GM23338 (cell line): Measurements from ENCODE around the gene ATP1A4. TPM values are rescaled to one million over a fixed set of nuclear protein-coding genes. Genes with fewer than 3 reads are reported as not detected.

Experiments used
- ATAC-seq: fragments of 200-7000 bp; cut with Tn5 transposase; 3 replicates; pipeline ENCODE4 v1.9.1; 2020
- DNase-seq: peaks from one replicate; pipeline ENCODE4 v3.0.0-alpha.2; 2015; ENCODE audit warnings: low spot score
- H2AFZ ChIP-seq: fragments of 200-600 bp; sonication (generic); 2 replicates; pipeline ENCODE4 v1.8.0; 2016; ENCODE audit warnings: antibody characterized with exemption, mild to moderate bottlenecking, moderate library complexity
- H3F3A ChIP-seq: fragments of 200-600 bp; sonication (generic); replicated peaks from 2 replicates; pipeline ENCODE4 v1.8.0; 2017; ENCODE audit warnings: antibody characterized with exemption, mixed run types, low read depth
- H3K27ac ChIP-seq: fragments of 200-600 bp; sonication (generic); 2 replicates; pipeline ENCODE4 v1.6.1; 2016; ENCODE audit warnings: low read depth
- H3K27me3 ChIP-seq: fragments of 200-600 bp; sonication (generic); 2 replicates; pipeline ENCODE4 v1.8.0; 2016; ENCODE audit warnings: mild to moderate bottlenecking, mixed run types, moderate library complexity; ENCODE audit not compliant: insufficient read depth
- H3K36me3 ChIP-seq: fragments of 200-600 bp; sonication (generic); 2 replicates; pipeline ENCODE4 v1.8.0; 2016; ENCODE audit warnings: mild to moderate bottlenecking; ENCODE audit not compliant: insufficient read depth
- H3K4me1 ChIP-seq: fragments of 200-600 bp; sonication (generic); 2 replicates; pipeline ENCODE4 v1.8.0; 2016; ENCODE audit warnings: mild to moderate bottlenecking, moderate library complexity; ENCODE audit not compliant: insufficient read depth
- H3K4me2 ChIP-seq: fragments of 200-600 bp; sonication (generic); 2 replicates; pipeline ENCODE4 v1.7.1; 2017; ENCODE audit warnings: mixed run types
- H3K4me3 ChIP-seq: fragments of 200-600 bp; sonication (generic); 2 replicates; pipeline ENCODE4 v1.6.1; 2016; ENCODE audit warnings: mixed run types
- H3K79me2 ChIP-seq: fragments of 200-600 bp; sonication (generic); replicated peaks from 2 replicates; pipeline ENCODE4 v1.8.0; 2017; ENCODE audit warnings: mild to moderate bottlenecking; ENCODE audit not compliant: insufficient read depth
- H3K9me2 ChIP-seq: fragments of 200-600 bp; sonication (generic); 2 replicates; pipeline ENCODE4 v1.8.0; 2017; ENCODE audit not compliant: insufficient read depth
- H4K20me1 ChIP-seq: fragments of 200-600 bp; sonication (generic); replicated peaks from 2 replicates; pipeline ENCODE4 v1.8.0; 2017; ENCODE audit warnings: mild to moderate bottlenecking; ENCODE audit not compliant: insufficient read depth
- H3K27ac Mint-ChIP-seq: 2 replicates; pipeline ENCODE4 v1.8.0; 2020; ENCODE audit warnings: inconsistent platforms, mild to moderate bottlenecking, moderate library complexity, mixed read lengths
- H3K27me3 Mint-ChIP-seq: 3 replicates; pipeline ENCODE4 v1.8.0; 2022; ENCODE audit warnings: low read depth, mild to moderate bottlenecking, moderate library complexity, mixed read lengths, inconsistent platforms; ENCODE audit not compliant: insufficient read depth, poor library complexity
- H3K36me3 Mint-ChIP-seq: 3 replicates; pipeline ENCODE4 v1.8.0; 2021; ENCODE audit warnings: low read depth, mild to moderate bottlenecking, inconsistent platforms, moderate library complexity, mixed read lengths
- H3K4me1 Mint-ChIP-seq: 3 replicates; pipeline ENCODE4 v1.8.0; 2020; ENCODE audit warnings: mild to moderate bottlenecking, inconsistent platforms, mixed read lengths
- H3K4me3 Mint-ChIP-seq: 3 replicates; pipeline ENCODE4 v1.8.0; 2021; ENCODE audit warnings: moderate library complexity, mild to moderate bottlenecking, inconsistent platforms, mixed read lengths
- H3K9me3 Mint-ChIP-seq: 3 replicates; pipeline ENCODE4 v1.8.0; 2020; ENCODE audit warnings: moderate library complexity, mild to moderate bottlenecking, inconsistent platforms, mixed read lengths
- CREB1 ChIP-seq: fragments of 250-450 bp; sonication (Bioruptor Pico); IDR thresholded peaks from 2 replicates; pipeline ENCODE4 v1.5.0; 2020; ENCODE audit warnings: low read depth, mild to moderate bottlenecking, moderate library complexity
- EZH2 ChIP-seq: fragments of 200-600 bp; sonication (generic); IDR thresholded peaks from one replicate; pipeline ENCODE4 v1.8.0; 2017; ENCODE audit warnings: antibody characterized with exemption, mild to moderate bottlenecking, low read depth; ENCODE audit not compliant: unreplicated experiment
- EZH2phosphoT487 ChIP-seq: fragments of 200-600 bp; sonication (generic); IDR thresholded peaks from one replicate; pipeline ENCODE4 v1.8.1; 2018; ENCODE audit warnings: antibody characterized with exemption; ENCODE audit not compliant: unreplicated experiment
- JUNB ChIP-seq: IDR thresholded peaks from one replicate; pipeline ENCODE4 v1.6.1; 2016; ENCODE audit warnings: antibody characterized with exemption; ENCODE audit not compliant: unreplicated experiment
- NANOG ChIP-seq: IDR thresholded peaks from 2 replicates; pipeline ENCODE4 v1.6.1; 2016; ENCODE audit warnings: antibody characterized with exemption, borderline replicate concordance
- POLR2AphosphoS5 ChIP-seq: IDR thresholded peaks from 2 replicates; pipeline ENCODE4 v1.6.1; 2016; ENCODE audit warnings: antibody characterized with exemption, low read depth
- STAT1 ChIP-seq: IDR thresholded peaks from one replicate; pipeline ENCODE4 v1.6.1; 2016; ENCODE audit warnings: antibody characterized with exemption; ENCODE audit not compliant: unreplicated experiment
- ZNF114 ChIP-seq: fragments of 250-450 bp; sonication (Bioruptor Pico); IDR thresholded peaks from 2 replicates; pipeline ENCODE4 v1.5.0; 2020; ENCODE audit warnings: mild to moderate bottlenecking, moderate library complexity
- ZNF331 ChIP-seq: fragments of 250-450 bp; sonication (Bioruptor Pico); IDR thresholded peaks from 2 replicates; pipeline ENCODE4 v1.5.0; 2020; ENCODE audit warnings: low read depth, mild to moderate bottlenecking, moderate library complexity
- polyA plus RNA-seq: library from polyadenylated mRNA; unstranded; fragments of >200 nt; fragmentation: Nextera tagmentation; extraction: Ambion mirVana; gene quantifications from 2 replicates; pipeline ENCODE4 v1.2.1, GENCODE V29; 2016
- total RNA-seq: library from RNA; depleted of rRNA; stranded (reverse); fragments of >200 nt; shearing (Covaris generic); gene quantifications from 2 replicates; pipeline ENCODE4 v1.2.3, GENCODE V29; 2014
- TF ChIP-seq, protein P1 (sequence below): IDR thresholded peaks from one replicate; pipeline ENCODE4 v1.6.1; 2018; ENCODE audit warnings: antibody characterized with exemption; ENCODE audit not compliant: unreplicated experiment
- TF ChIP-seq, protein P2 (sequence below): IDR thresholded peaks from 2 replicates; pipeline ENCODE4 v1.6.1; 2016; ENCODE audit warnings: antibody characterized with exemption
- TF ChIP-seq, protein P3 (sequence below): fragments of 250-450 bp; sonication (Bioruptor Pico); IDR thresholded peaks from 2 replicates; pipeline ENCODE4 v1.5.0; 2020; ENCODE audit warnings: mild to moderate bottlenecking, moderate library complexity
- TF ChIP-seq, protein P4 (sequence below), 2 experiments: fragments of 200-600 bp in 1 of 2; sonication (generic) in 1 of 2; conservative IDR thresholded peaks; 2 replicates each; pipeline versions ENCODE4 v1.5.1 to v1.6.1; 2016 to 2017; ENCODE audit warnings: antibody characterized with exemption in 2 of 2, low read depth in 2 of 2, mild to moderate bottlenecking in 2 of 2, moderate library complexity in 1 of 2

Gene ATP1A4
- total and polyA plus RNA-seq, 2 experiments from 2014 or later, result 0.27 to 0.63 TPM

DNA sequence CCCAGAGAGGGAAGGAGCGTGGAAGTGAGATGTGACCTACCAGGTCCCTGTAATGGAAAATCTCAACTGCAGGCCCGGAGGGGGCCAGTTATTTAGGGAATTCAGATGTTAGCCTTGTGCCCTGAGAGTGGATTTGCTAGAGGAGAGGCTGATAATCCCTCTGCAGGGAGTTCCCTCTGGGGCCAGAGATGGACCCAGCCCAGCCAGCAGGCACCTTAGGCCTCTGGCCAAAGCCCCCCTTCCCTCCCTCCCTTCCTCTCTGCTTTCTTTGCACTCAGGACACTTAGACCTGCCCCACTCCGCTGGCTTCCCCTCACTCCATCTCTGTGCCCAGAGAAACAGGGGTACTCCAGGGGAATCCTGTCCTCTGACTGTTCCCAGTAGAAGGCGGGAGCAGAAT lies 37.3 kb upstream of the ATP1A4 start:
- ATAC-seq (peak; percentile 11), DNase-seq (no peak)
- Histone ChIP-seq H3F3A (no peaks in the 10 kb centered on the region), H3K4me3 (no peak overlapping the region), H3K4me1 (peaks cover 64% of the 10 kb centered on the region), H3K9me2 (no peaks in the 10 kb centered on the region), H2AFZ (peak overlapping the region; percentile 85), H3K4me2 (0 out of 2 replicates have a peak overlapping the region, but pooled peaks have one; percentile 26), H4K20me1 (no peaks in the 10 kb centered on the region), H3K27me3 (no peaks in the 10 kb centered on the region), H3K79me2 (peaks cover 4% of the 10 kb centered on the region; the same call in 1 of the 2 replicates), H3K36me3 (no peaks in the 10 kb centered on the region), H3K27ac (no peak overlapping the region)
- Mint-ChIP-seq H3K36me3 (no peaks in the 10 kb centered on the region; the same call in 2 of the 3 replicates), H3K4me1 (peaks cover 77% of the 10 kb centered on the region), H3K4me3 (no peak overlapping the region), H3K9me3 (no peaks in the 10 kb centered on the region), H3K27me3 (peaks cover 20% of the 10 kb centered on the region), H3K27ac (no peak overlapping the region)
- TF ChIP-seq, protein P1, sequence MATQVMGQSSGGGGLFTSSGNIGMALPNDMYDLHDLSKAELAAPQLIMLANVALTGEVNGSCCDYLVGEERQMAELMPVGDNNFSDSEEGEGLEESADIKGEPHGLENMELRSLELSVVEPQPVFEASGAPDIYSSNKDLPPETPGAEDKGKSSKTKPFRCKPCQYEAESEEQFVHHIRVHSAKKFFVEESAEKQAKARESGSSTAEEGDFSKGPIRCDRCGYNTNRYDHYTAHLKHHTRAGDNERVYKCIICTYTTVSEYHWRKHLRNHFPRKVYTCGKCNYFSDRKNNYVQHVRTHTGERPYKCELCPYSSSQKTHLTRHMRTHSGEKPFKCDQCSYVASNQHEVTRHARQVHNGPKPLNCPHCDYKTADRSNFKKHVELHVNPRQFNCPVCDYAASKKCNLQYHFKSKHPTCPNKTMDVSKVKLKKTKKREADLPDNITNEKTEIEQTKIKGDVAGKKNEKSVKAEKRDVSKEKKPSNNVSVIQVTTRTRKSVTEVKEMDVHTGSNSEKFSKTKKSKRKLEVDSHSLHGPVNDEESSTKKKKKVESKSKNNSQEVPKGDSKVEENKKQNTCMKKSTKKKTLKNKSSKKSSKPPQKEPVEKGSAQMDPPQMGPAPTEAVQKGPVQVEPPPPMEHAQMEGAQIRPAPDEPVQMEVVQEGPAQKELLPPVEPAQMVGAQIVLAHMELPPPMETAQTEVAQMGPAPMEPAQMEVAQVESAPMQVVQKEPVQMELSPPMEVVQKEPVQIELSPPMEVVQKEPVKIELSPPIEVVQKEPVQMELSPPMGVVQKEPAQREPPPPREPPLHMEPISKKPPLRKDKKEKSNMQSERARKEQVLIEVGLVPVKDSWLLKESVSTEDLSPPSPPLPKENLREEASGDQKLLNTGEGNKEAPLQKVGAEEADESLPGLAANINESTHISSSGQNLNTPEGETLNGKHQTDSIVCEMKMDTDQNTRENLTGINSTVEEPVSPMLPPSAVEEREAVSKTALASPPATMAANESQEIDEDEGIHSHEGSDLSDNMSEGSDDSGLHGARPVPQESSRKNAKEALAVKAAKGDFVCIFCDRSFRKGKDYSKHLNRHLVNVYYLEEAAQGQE, result no peak
- TF ChIP-seq, protein P2, sequence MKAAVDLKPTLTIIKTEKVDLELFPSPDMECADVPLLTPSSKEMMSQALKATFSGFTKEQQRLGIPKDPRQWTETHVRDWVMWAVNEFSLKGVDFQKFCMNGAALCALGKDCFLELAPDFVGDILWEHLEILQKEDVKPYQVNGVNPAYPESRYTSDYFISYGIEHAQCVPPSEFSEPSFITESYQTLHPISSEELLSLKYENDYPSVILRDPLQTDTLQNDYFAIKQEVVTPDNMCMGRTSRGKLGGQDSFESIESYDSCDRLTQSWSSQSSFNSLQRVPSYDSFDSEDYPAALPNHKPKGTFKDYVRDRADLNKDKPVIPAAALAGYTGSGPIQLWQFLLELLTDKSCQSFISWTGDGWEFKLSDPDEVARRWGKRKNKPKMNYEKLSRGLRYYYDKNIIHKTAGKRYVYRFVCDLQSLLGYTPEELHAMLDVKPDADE, result no peak
- TF ChIP-seq ZNF114 (CRISPR knock-in tag) (no peak), EZH2 (no peak), POLR2AphosphoS5 (no peak), EZH2phosphoT487 (no peak), ZNF331 (CRISPR knock-in tag) (no peak), CREB1 (CRISPR knock-in tag) (no peak), STAT1 (no peak), NANOG (no peak), JUNB (no peak)
- TF ChIP-seq, protein P3, sequence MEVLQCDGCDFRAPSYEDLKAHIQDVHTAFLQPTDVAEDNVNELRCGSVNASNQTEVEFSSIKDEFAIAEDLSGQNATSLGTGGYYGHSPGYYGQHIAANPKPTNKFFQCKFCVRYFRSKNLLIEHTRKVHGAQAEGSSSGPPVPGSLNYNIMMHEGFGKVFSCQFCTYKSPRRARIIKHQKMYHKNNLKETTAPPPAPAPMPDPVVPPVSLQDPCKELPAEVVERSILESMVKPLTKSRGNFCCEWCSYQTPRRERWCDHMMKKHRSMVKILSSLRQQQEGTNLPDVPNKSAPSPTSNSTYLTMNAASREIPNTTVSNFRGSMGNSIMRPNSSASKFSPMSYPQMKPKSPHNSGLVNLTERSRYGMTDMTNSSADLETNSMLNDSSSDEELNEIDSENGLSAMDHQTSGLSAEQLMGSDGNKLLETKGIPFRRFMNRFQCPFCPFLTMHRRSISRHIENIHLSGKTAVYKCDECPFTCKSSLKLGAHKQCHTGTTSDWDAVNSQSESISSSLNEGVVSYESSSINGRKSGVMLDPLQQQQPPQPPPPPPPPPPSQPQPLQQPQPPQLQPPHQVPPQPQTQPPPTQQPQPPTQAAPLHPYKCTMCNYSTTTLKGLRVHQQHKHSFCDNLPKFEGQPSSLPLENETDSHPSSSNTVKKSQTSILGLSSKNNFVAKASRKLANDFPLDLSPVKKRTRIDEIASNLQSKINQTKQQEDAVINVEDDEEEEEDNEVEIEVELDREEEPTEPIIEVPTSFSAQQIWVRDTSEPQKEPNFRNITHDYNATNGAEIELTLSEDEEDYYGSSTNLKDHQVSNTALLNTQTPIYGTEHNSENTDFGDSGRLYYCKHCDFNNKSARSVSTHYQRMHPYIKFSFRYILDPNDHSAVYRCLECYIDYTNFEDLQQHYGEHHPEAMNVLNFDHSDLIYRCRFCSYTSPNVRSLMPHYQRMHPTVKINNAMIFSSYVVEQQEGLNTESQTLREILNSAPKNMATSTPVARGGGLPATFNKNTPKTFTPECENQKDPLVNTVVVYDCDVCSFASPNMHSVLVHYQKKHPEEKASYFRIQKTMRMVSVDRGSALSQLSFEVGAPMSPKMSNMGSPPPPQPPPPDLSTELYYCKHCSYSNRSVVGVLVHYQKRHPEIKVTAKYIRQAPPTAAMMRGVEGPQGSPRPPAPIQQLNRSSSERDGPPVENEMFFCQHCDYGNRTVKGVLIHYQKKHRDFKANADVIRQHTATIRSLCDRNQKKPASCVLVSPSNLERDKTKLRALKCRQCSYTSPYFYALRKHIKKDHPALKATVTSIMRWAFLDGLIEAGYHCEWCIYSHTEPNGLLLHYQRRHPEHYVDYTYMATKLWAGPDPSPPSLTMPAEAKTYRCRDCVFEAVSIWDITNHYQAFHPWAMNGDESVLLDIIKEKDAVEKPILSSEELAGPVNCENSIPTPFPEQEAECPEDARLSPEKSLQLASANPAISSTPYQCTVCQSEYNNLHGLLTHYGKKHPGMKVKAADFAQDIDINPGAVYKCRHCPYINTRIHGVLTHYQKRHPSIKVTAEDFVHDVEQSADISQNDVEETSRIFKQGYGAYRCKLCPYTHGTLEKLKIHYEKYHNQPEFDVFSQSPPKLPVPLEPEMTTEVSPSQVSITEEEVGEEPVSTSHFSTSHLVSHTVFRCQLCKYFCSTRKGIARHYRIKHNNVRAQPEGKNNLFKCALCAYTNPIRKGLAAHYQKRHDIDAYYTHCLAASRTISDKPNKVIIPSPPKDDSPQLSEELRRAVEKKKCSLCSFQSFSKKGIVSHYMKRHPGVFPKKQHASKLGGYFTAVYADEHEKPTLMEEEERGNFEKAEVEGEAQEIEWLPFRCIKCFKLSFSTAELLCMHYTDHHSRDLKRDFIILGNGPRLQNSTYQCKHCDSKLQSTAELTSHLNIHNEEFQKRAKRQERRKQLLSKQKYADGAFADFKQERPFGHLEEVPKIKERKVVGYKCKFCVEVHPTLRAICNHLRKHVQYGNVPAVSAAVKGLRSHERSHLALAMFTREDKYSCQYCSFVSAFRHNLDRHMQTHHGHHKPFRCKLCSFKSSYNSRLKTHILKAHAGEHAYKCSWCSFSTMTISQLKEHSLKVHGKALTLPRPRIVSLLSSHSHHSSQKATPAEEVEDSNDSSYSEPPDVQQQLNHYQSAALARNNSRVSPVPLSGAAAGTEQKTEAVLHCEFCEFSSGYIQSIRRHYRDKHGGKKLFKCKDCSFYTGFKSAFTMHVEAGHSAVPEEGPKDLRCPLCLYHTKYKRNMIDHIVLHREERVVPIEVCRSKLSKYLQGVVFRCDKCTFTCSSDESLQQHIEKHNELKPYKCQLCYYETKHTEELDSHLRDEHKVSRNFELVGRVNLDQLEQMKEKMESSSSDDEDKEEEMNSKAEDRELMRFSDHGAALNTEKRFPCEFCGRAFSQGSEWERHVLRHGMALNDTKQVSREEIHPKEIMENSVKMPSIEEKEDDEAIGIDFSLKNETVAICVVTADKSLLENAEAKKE (CRISPR knock-in tag), result no peak
- TF ChIP-seq, protein P4, sequence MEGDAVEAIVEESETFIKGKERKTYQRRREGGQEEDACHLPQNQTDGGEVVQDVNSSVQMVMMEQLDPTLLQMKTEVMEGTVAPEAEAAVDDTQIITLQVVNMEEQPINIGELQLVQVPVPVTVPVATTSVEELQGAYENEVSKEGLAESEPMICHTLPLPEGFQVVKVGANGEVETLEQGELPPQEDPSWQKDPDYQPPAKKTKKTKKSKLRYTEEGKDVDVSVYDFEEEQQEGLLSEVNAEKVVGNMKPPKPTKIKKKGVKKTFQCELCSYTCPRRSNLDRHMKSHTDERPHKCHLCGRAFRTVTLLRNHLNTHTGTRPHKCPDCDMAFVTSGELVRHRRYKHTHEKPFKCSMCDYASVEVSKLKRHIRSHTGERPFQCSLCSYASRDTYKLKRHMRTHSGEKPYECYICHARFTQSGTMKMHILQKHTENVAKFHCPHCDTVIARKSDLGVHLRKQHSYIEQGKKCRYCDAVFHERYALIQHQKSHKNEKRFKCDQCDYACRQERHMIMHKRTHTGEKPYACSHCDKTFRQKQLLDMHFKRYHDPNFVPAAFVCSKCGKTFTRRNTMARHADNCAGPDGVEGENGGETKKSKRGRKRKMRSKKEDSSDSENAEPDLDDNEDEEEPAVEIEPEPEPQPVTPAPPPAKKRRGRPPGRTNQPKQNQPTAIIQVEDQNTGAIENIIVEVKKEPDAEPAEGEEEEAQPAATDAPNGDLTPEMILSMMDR (conservative IDR thresholded peaks at IDR 0.05; ENCODE audit: low read depth in 2 of 2), result no peak
